NCI-H1694 treated with DMSO at 0.1 percent for 48 hours (cell line): ENCODE measurements around the gene EEPD1.

ENCODE experiments used
- DNase-seq: peaks from one replicate; lab custom pipeline; 2025; lab: John Stamatoyannopoulos, UW

The EEPD1 gene

DNA sequence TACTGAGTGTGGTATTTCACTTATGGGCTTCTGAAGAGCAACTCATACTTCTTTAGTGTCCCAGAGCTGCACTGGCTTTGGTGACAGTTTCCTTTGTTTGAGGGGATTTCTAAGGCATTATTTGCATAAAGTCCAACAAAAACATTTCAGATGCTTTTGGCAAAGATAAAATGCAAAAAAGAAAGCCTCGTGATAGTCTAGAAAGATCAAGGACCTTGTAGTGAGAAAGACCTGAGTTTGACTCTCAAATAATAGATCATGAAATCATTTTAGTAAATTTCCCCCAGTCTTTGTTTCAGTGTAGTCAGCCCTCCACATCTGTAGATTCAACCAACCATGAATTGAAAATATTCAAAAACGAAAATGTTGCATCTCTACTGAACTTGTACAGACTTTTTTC, 107.4 kb downstream of the EEPD1 start:
- DNase-seq: no peak

DNA sequence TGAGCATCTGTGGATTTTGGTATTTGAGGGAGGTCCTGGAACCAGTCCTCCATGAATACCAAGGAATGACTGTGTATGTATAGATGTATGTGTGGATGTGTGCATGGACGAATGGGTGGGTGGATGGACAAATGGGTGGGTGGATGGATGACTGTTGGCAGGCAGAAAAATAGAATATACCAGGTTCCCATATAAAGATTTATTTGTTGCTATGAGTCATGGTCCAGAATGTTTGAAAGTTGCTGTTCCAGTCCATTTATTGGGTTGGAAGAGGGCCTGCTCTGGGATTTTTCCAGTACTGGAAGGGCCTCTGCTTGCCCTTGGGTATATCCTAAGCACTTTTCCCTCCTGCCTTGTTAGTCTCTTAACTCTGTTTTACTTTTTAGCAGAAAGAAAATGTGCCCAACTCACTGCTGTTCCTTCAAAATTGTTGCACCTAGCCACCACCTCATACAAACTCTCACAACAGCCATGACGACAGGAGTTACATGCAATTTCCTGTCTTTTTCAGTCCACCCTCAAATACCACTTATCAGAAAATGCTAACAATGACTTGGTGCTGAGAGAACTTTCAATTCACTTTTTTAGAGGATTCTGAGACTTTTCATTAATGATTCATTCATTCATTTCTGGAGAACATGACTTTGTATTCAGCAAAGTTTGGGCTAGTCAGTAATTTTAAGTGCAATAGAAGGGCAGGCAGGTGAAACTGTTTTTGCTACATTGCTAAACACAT, 108.1 kb downstream of the EEPD1 start:
- DNase-seq: no peak

GRCh38 chr7:36262309-36263094, 109.4 kb downstream of the EEPD1 start:
- DNase-seq: no peak

- DNase-seq: no peak
Observed at GRCh38 chr7:36263095-36263484, 110.0 kb downstream of the EEPD1 start.

GRCh38 chr7:36264123-36264801, 111.2 kb downstream of the EEPD1 start:
- DNase-seq: no peak

DNA sequence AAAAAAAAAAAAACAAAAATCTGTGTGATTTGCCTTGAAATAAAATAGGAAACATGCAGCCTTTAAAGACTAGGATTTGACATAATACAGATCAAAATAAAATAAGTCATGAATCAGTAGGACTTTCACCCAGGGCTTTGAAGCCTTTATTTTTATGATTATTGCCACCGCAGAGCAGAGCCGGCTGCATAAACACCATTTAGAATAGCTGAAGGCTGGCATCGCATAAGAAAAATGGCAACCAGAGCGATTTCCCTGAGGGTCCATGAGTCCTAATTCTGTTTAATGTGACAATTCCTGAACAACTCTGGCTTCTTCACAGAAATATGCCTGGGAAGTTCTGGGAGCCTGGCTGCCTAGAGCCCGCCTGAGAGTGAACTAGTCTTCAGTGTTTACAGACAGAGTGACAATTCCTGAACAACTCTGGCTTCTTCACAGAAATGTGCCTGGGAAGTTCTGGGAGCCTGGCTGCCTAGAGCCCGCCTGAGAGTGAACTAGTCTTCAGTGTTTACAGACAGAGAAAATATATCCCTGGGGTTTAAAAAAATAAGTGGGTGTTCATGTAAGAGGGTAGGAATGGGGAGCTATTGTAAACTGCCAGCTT, 112.0 kb downstream of the EEPD1 start:
- DNase-seq: no peak

DNA sequence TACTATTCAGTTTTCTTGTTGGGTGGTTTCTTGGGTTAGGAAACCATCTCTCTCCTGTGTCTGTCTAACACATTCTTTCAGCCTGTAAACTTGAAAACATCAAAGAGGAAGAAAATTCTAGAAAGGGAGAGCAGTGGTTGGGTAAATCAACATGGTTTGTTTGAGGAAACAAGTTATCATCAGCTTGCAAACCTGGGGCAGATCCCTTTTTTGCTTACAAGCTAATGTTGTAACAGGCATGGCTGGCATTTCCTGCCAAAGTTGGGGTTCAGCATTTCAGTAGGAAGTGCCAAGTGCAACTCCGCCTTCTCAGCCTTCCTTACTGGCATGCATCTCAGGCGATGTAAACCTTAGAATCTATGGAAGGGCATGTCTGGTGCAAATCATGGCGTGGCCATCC, 112.6 kb downstream of the EEPD1 start:
- DNase-seq: no peak

GRCh38 chr7:36266190-36266589, 113.1 kb downstream of the EEPD1 start:
- no peak for DNase-seq

DNA sequence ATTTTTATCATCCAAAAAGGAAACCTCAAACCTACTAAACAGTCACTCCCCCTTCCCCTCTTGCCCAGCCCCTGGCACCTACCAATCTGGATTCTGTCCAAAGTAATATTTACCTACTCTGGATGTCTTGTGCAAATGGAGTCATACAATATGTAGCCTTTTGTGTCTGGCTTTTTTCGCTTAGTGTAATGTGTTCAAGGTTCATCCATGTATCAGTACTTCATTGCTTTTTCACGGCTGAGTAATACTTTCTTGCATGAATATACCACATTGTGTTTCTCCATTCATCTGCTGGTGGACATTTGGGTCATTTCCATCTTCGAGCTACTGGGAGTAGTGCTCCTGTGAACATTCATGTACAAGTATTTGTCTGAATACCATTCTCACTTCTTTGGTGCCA, 113.6 kb downstream of the EEPD1 start:
- no peak for DNase-seq

- DNase-seq: no peak
Observed at GRCh38 chr7:36272211-36272566, 119.1 kb downstream of the EEPD1 start.

- no peak for DNase-seq
Observed at GRCh38 chr7:36272567-36273269, 119.7 kb downstream of the EEPD1 start.

DNA sequence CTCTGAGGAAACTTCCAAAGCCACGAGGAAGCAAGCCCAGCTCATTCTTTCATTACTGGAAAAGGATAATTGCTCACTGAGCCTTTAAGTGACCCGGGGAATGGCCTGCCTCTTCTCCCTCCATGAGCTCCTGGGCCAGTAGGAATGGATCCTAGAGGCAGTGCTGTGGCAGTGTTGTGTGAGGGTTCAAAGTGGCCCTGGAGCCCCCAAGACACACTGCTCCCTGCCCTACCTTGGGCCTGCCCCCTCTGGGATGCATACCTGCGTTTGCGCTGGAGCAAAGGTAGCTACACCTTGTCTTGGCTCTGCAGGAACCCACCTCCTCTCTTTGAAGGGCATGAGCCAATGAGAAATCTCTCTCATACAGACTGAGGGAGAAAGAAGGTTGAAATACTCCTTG, 120.8 kb downstream of the EEPD1 start:
- no peak for DNase-seq

- no peak for DNase-seq
Observed at GRCh38 chr7:36275735-36276284, 122.8 kb downstream of the EEPD1 start.

GRCh38 chr7:36276428-36277248, 123.6 kb downstream of the EEPD1 start:
- no peak for DNase-seq

GRCh38 chr7:36277249-36277542, 124.1 kb downstream of the EEPD1 start:
- no peak for DNase-seq

DNA sequence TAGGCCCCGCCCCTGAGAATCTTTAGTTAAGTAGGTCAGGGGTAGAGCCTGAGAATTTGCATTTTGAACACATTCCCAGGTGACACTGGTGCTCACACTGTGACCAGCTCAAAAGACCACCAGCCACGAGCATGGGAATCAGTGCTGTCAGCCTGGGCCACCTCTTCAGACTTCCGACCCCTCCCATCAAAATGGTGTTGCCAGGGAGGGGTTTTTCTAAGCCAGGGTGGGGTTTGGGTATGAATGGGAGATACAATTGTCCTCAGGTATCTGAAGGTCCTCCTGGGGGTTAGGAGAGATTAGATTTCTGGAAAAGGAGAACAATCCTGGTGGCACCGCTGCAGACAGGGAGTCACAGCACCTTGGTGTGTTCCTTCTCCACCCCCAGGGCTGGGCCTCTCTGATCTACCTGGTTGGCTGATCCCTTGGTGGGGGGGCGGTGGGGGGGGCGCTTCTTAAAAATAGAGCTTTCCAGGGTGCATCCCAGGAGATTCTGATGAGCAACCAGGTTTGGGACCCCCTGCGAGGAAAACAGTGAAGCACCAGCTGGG, 125.1 kb downstream of the EEPD1 start:
- DNase-seq: no peak

GRCh38 chr7:36278620-36279172, 125.6 kb downstream of the EEPD1 start:
- DNase-seq: peak; percentile 92

- no peak for DNase-seq
Observed at GRCh38 chr7:36279200-36279925, 126.3 kb downstream of the EEPD1 start.

- DNase-seq: no peak
Observed at GRCh38 chr7:36279926-36280315, 126.9 kb downstream of the EEPD1 start.
